Measurements from ENCODE around the gene SPRYD3. TPM values are rescaled to one million over a fixed set of nuclear protein-coding genes. Genes with fewer than 3 reads are reported as not detected.

The SPRYD3 gene
- total and polyA plus RNA-seq, 2 donors, result 9.1 to 17.3 TPM

DNA sequence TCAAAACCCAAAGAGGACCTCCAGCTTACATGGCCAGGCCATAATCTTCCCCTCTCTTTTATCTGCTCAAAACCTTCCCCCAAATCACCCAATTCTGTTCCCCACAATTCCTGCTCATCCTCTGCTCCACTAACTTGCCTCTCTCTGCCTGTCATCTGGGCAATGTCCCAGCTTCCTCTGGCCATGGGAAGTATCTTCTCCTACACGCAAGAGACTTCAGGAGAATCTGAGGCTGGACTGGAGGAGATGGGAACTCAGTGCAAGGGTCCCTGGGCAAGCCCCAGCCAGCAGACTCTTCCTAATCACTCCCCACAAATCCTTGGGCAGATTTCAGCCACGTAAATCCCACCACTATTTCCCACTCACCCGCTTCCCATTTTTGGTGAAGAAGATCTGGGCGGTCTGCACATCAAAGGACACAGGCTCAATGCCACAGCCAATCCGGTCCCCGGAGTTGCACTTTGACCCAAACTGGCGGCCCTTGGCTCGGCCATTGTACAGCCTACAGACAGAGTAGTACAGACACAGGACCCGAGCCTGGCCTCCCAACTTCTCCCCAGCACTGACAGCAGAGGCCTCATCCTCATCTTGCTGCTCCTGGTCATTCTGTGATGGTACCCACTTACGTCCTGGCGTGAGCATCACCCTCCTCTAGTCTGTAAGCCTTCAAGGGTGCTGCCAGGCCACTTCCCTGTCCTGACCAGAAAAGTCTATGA is 4.7 kb downstream of the SPRYD3 start:
- Histone ChIP-seq H3K27ac (ENCODE audit: low read depth in 1 of 2, low read length in 1 of 2) (no peak overlapping the region), H3K9me3 (ENCODE audit: control insufficient read depth in 2 of 2, insufficient read depth in 1 of 2, low read length in 1 of 2) (no peaks in the 10 kb centered on the region), H3K4me1 (ENCODE audit: control insufficient read depth in 2 of 2, insufficient read depth in 2 of 2, low read length in 2 of 2) (peaks cover 5 to 40% of the 10 kb centered on the region in 2 donors), H3K36me3 (ENCODE audit: control insufficient read depth in 2 of 2, insufficient read depth in 2 of 2, low read length in 1 of 2) (peaks cover 44 to 56% of the 10 kb centered on the region in 2 donors), H3K27me3 (ENCODE audit: control insufficient read depth in 2 of 2, insufficient read depth in 1 of 2, low read length in 1 of 2) (no peaks in the 10 kb centered on the region), H3K4me3 (ENCODE audit: low read length in 2 of 2) (no peak overlapping the region)
- WGBS, result 97% methylated on average over 11 of the region's 11 CpGs
- no peak for DNase-seq (ENCODE audit: low read depth in 6 of 9, low spot score in 9 of 9)

DNA sequence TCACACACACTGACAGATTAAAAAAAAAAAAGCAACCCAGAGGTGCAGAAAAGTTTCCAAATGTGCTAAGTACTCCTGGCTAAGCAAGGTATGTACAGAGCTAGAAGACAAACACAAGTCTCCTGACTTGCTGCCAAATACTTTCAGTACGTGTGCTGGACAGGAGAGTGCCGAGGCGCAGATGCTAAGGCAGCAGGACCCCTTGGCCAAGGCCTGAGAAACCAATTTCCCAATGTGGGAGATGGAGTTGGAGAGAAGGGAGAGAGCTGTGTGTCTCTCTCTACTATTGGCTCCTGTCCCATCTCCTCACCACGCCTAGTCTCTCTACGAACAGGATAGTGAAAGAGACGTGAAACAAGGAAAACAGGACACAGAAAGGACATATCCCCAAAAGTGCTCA is 5.3 kb downstream of the SPRYD3 start:
- Histone ChIP-seq H3K4me3 (ENCODE audit: low read length in 2 of 2) (no peak overlapping the region), H3K36me3 (ENCODE audit: control insufficient read depth in 2 of 2, insufficient read depth in 2 of 2, low read length in 1 of 2) (peaks cover 48 to 56% of the 10 kb centered on the region in 2 donors), H3K27ac (ENCODE audit: low read depth in 1 of 2, low read length in 1 of 2) (no peak overlapping the region), H3K27me3 (ENCODE audit: control insufficient read depth in 2 of 2, insufficient read depth in 1 of 2, low read length in 1 of 2) (no peaks in the 10 kb centered on the region), H3K9me3 (ENCODE audit: control insufficient read depth in 2 of 2, insufficient read depth in 1 of 2, low read length in 1 of 2) (no peaks in the 10 kb centered on the region), H3K4me1 (ENCODE audit: control insufficient read depth in 2 of 2, insufficient read depth in 2 of 2, low read length in 2 of 2) (peaks cover 5 to 43% of the 10 kb centered on the region in 2 donors)
- no peak for DNase-seq (ENCODE audit: low read depth in 6 of 9, low spot score in 9 of 9)
- 96% methylated on average over 6 of the region's 6 CpGs for WGBS

DNA sequence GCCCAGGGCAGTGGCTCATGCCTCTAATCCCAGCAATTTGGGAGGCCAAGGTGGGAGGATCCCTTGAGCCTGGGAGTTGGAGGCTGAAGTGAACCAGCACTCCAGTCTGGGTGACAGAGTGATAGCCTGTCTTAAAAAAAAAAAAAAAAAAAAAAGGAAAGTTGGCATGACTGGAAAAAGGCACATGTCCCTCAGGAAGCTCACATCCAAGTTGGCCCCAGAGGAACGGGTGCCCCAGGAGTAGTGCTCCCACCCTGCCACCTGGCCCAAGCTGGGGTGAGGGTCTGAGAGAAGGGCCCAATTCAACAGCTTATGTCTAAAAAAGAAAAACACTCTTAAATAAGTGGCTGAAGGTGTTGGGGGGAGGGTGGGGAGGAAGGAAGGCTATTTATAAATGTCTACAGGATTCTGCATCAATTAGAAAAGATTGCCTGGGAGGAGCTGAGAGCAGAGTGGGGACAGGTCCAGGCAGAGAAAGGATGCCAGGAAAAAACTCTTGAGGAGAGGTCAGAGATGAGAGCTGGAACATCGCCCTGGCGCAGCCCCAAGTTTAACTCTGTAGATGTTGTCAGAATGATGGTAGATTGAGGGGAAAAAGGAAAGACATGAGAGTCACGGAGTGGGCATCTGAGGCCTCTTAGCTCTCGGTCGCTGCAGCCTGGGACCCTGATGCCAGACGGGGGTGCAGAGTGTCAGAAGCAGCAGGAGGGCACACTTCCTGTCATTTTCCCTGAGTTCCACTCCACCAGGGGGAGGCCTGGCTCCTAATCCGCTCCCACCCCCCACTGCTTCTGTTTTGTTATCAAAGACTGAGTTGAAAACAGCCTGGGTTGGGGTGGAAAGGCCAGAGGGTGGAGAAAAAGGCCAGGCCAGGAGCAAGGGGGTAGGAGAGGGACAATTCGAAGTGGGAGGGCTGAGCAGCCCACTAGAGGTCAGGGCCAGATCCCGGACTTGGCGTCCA is 7.3 kb downstream of the SPRYD3 start:
- H3K4me3 ChIP-seq (ENCODE audit: low read length in 2 of 2), result no peak overlapping the region
- peak overlapping the region; percentile 61 to 68 for H3K27ac ChIP-seq (ENCODE audit: low read depth in 1 of 2, low read length in 1 of 2)
- H3K27me3 ChIP-seq (ENCODE audit: control insufficient read depth in 2 of 2, insufficient read depth in 1 of 2, low read length in 1 of 2), result no peaks in the 10 kb centered on the region
- DNase-seq (ENCODE audit: low read depth in 6 of 9, low spot score in 9 of 9), result no peak
- H3K36me3 ChIP-seq (ENCODE audit: control insufficient read depth in 2 of 2, insufficient read depth in 2 of 2, low read length in 1 of 2), result peaks cover 60 to 61% of the 10 kb centered on the region in 2 donors
- peaks cover 0 to 35% of the 10 kb centered on the region in 2 donors for H3K4me1 ChIP-seq (ENCODE audit: control insufficient read depth in 2 of 2, insufficient read depth in 2 of 2, low read length in 2 of 2)
- WGBS, result 90% methylated on average over 11 of the region's 11 CpGs
- H3K9me3 ChIP-seq (ENCODE audit: control insufficient read depth in 2 of 2, insufficient read depth in 1 of 2, low read length in 1 of 2), result no peaks in the 10 kb centered on the region

DNA sequence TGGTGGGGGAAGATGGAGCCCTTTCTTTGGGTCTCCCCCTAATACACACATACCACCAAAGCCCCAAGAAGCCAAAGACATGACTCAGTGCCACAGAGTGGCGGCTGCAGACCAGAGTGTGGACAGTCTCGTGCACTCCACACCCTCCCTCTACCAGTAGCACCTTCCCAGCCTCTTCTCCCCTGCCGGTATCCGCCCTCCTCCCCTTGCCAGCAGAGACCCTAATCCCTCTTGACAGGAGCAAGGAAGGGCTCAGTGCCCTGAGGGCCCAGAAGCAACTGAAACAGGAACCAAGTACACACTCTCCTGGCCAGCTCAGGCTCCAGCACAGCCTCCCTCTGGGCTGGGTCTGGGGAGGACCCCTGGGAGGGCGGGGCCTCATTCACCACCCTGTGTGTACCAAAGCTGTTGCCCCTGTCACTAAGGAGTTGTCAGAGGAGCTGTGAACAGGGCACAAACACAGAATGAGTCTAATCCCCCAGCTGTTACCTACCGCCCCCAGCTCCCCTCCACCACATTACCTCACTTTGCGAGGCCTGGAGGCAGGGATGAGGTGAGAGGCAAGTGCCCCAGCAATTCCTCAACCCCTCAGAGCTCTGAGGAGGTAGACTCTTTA is 8.2 kb downstream of the SPRYD3 start:
- no peak for DNase-seq (ENCODE audit: low read depth in 6 of 9, low spot score in 9 of 9)
- Histone ChIP-seq H3K4me1 (ENCODE audit: control insufficient read depth in 2 of 2, insufficient read depth in 2 of 2, low read length in 2 of 2) (peaks cover 0 to 40% of the 10 kb centered on the region in 2 donors), H3K27me3 (ENCODE audit: control insufficient read depth in 2 of 2, insufficient read depth in 1 of 2, low read length in 1 of 2) (no peaks in the 10 kb centered on the region), H3K36me3 (ENCODE audit: control insufficient read depth in 2 of 2, insufficient read depth in 2 of 2, low read length in 1 of 2) (peaks cover 57 to 59% of the 10 kb centered on the region in 2 donors), H3K4me3 (ENCODE audit: low read length in 2 of 2) (no peak overlapping the region), H3K9me3 (ENCODE audit: control insufficient read depth in 2 of 2, insufficient read depth in 1 of 2, low read length in 1 of 2) (no peaks in the 10 kb centered on the region), H3K27ac (ENCODE audit: low read depth in 1 of 2, low read length in 1 of 2) (peak overlapping the region in 1 of 2 donors; percentile 24)
- WGBS, result 92% methylated on average over 7 of the region's 7 CpGs

DNA sequence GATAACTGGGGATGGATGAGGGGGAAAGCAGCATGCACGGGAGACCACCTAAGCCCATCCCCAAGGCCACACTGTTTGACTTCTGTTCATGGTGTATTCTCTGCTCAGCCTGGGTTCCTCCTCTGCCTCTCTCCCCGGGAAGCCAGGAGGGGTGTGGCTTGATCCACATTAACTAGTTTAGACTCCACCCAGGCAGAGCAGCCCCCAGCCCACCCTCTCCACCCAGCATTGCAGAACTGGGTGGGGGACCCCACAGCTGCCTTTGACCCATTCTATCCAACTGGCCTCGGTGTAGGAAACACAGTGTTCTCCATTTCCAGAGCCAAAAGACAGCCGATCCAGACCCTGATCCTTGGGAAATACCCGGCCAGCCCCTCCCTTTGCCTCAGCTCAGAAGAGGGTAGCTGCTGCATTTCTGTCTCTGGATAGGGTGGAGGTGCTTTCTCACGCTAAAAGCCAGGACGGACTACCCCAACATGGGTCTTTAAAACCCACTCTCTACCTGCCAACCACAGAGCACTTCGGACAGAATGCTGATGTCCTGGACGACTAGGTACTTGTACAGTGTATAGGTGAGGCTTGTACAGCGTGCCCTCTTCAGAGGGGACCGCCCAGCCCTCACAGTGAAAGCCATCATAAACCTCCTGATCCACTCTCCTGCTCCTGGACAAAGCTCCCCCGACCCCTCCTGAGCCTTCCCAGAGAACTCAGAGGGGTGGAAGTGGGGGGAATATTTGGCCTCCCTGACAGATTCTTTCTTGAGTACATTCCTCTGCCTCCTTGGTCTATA is 9.4 kb downstream of the SPRYD3 start:
- WGBS, result 91% methylated on average over 12 of the region's 12 CpGs
- Histone ChIP-seq H3K4me3 (ENCODE audit: low read length in 2 of 2) (no peak overlapping the region), H3K36me3 (ENCODE audit: control insufficient read depth in 2 of 2, insufficient read depth in 2 of 2, low read length in 1 of 2) (peaks cover 53 to 59% of the 10 kb centered on the region in 2 donors), H3K4me1 (ENCODE audit: control insufficient read depth in 2 of 2, insufficient read depth in 2 of 2, low read length in 2 of 2) (peaks cover 0 to 42% of the 10 kb centered on the region in 2 donors), H3K9me3 (ENCODE audit: control insufficient read depth in 2 of 2, insufficient read depth in 1 of 2, low read length in 1 of 2) (no peaks in the 10 kb centered on the region), H3K27me3 (ENCODE audit: control insufficient read depth in 2 of 2, insufficient read depth in 1 of 2, low read length in 1 of 2) (no peaks in the 10 kb centered on the region), H3K27ac (ENCODE audit: low read depth in 1 of 2, low read length in 1 of 2) (no peak overlapping the region)
- DNase-seq (ENCODE audit: low read depth in 6 of 9, low spot score in 9 of 9), result no peak

DNA sequence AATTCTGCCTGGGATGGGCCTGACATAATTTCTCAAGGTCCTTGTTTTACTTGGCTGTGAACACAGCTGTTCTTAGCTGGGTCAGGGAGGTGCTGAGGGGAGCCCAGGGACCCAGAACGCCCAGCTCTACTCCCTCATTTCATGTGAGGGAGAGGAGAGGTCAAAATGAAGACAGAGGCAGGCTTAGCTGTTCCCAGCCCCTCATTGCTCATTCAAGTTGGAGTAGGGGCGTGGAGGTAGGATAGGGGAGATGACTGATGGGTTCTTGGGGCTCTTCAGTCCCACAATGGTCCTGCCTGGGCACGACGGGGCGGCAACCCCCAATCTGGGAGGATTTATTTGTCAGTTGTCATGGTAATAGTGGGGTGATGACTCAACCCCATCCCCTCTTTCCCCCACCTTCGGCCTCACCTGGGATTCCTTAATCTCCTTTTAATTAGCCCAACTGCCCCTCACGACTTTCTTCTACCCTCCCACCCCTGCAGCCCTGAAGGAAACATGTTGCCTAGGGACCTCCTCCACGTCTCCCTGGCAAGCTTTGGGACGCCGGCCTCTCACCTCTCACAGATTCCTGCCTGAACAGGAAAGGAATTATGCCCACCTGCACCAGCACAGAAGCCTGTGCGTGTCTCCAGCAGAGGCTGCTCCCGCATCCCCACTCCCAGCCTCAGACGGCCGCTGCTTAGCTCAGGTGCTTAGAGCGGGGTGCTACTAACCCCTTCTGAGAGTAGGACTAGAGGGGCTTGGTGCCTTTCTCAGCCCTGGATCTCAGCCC is 10.2 kb downstream of the SPRYD3 start:
- 93% methylated on average over 15 of the region's 15 CpGs for WGBS
- no peak for DNase-seq (ENCODE audit: low read depth in 6 of 9, low spot score in 9 of 9)
- peaks cover 49 to 58% of the 10 kb centered on the region in 2 donors for H3K36me3 ChIP-seq (ENCODE audit: control insufficient read depth in 2 of 2, insufficient read depth in 2 of 2, low read length in 1 of 2)
- H3K4me3 ChIP-seq (ENCODE audit: low read length in 2 of 2), result no peak overlapping the region
- peaks cover 0 to 42% of the 10 kb centered on the region in 2 donors for H3K4me1 ChIP-seq (ENCODE audit: control insufficient read depth in 2 of 2, insufficient read depth in 2 of 2, low read length in 2 of 2)
- no peaks in the 10 kb centered on the region for H3K9me3 ChIP-seq (ENCODE audit: control insufficient read depth in 2 of 2, insufficient read depth in 1 of 2, low read length in 1 of 2)
- no peaks in the 10 kb centered on the region for H3K27me3 ChIP-seq (ENCODE audit: control insufficient read depth in 2 of 2, insufficient read depth in 1 of 2, low read length in 1 of 2)
- no peak overlapping the region for H3K27ac ChIP-seq (ENCODE audit: low read depth in 1 of 2, low read length in 1 of 2)

DNA sequence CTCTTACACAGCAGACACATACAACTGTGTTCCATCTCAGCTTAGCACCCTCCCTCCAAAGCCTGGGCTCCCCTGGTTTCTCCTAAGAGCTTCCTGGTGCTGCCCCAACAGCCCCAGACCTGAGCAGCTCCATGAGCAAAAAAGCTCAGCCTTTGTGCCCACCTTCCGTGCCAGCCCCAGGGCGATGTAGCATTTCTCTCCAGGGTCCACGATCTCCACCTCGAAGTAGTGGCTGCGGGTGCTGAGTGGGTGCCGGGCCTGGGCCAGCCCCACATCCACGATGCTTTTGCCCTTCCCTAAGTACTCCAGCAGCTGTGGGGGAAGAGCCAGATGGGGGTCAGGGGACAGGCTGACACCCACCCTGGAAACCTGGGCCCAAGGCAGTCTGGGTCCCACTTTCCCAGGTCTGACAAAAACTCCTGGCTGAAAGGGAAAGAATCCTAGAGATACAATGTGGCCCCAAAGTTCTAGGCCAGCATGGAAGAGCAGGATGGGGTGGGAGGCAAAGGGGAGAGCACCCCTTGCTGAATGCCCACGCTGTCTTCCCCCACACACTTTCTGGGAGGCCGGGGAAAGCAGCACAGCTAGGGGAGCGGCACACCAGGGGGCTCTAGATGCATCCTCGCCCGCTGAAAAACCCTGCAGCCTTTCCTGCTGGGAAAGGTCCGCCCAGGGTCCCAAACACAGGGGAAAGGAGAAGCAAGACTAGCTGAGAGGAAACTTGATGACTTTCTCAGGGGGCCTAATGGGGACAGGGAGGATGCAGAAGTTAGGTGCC is 11.0 kb downstream of the SPRYD3 start:
- no peak for DNase-seq (ENCODE audit: low read depth in 6 of 9, low spot score in 9 of 9)
- Histone ChIP-seq H3K9me3 (ENCODE audit: control insufficient read depth in 2 of 2, insufficient read depth in 1 of 2, low read length in 1 of 2) (no peaks in the 10 kb centered on the region), H3K4me3 (ENCODE audit: low read length in 2 of 2) (no peak overlapping the region), H3K4me1 (ENCODE audit: control insufficient read depth in 2 of 2, insufficient read depth in 2 of 2, low read length in 2 of 2) (peaks cover 0 to 42% of the 10 kb centered on the region in 2 donors), H3K36me3 (ENCODE audit: control insufficient read depth in 2 of 2, insufficient read depth in 2 of 2, low read length in 1 of 2) (peaks cover 49 to 63% of the 10 kb centered on the region in 2 donors), H3K27me3 (ENCODE audit: control insufficient read depth in 2 of 2, insufficient read depth in 1 of 2, low read length in 1 of 2) (no peaks in the 10 kb centered on the region), H3K27ac (ENCODE audit: low read depth in 1 of 2, low read length in 1 of 2) (no peak overlapping the region)
- WGBS, result 94% methylated on average over 13 of the region's 13 CpGs
